Fibroblast of the aortic adventitia (primary cell): ENCODE measurements around the gene BCAS1. TPM values are rescaled to one million over a fixed set of nuclear protein-coding genes. Genes with fewer than 3 reads are reported as not detected.
"Not testable (repeated sequence)": the region's sequence is repeated elsewhere in the genome, so short reads cannot be mapped to it uniquely, and the experiment has no call there.

Source experiments
- DNase-seq: peaks from one replicate; pipeline ENCODE4 v3.0.0-alpha.2; 2010; ENCODE audit warnings: low read depth
- H3K4me3 ChIP-seq: 2 replicates; pipeline ENCODE4 v1.5.1; 2011; ENCODE audit warnings: low read depth, mild to moderate bottlenecking, control low read depth, low read length, moderate library complexity
- CTCF ChIP-seq: IDR thresholded peaks from 2 replicates; pipeline ENCODE4 v1.5.1; 2011; ENCODE audit warnings: mild to moderate bottlenecking, low read length, control low read depth, inconsistent platforms; ENCODE audit not compliant: insufficient read depth
- total RNA-seq: library from RNA; depleted of rRNA; stranded (reverse); fragments of >200 nt; gene quantifications from 2 replicates; pipeline ENCODE4 v1.2.3, GENCODE V29; 2012; ENCODE audit warnings: low replicate concordance

Gene BCAS1
- total RNA-seq, 1 donor, result 0.09 TPM

- peak; percentile 30 for DNase-seq
- H3K4me3 ChIP-seq, result no peak overlapping the region
- TF ChIP-seq CTCF, result no peak
Measured at GRCh38 chr20:53937339-53937741, 133.1 kb downstream of the BCAS1 start.

GRCh38 chr20:53935344-53936084, 134.9 kb downstream of the BCAS1 start:
- no peak overlapping the region for H3K4me3 ChIP-seq
- no peak for TF ChIP-seq CTCF
- DNase-seq, result no peak

GRCh38 chr20:53934421-53935343, 135.7 kb downstream of the BCAS1 start:
- H3K4me3 ChIP-seq, result no peak overlapping the region
- peak; percentile 88 for DNase-seq
- TF ChIP-seq CTCF, result no peak

GRCh38 chr20:53933232-53933846, 137.1 kb downstream of the BCAS1 start:
- no peak overlapping the region for H3K4me3 ChIP-seq
- DNase-seq, result no peak
- no peak for TF ChIP-seq CTCF

GRCh38 chr20:53932655-53933192, 137.7 kb downstream of the BCAS1 start:
- H3K4me3 ChIP-seq, DNase-seq: not testable (repeated sequence)

GRCh38 chr20:53931597-53931996, 138.8 kb downstream of the BCAS1 start:
- TF ChIP-seq CTCF, result no peak
- H3K4me3 ChIP-seq, result no peak overlapping the region
- DNase-seq, result no peak
